H1 (cell line): ENCODE results near the gene SART1. TPM values are rescaled to one million over a fixed set of nuclear protein-coding genes. Genes with fewer than 3 reads are reported as not detected.

ENCODE experiments used
- ATF2 ChIP-seq: IDR thresholded peaks from 2 replicates; pipeline ENCODE4 v1.6.1; 2012; ENCODE audit warnings: low read length, inconsistent platforms
- CHD7 ChIP-seq: fragments of 300-600 bp; sonication (generic); IDR thresholded peaks from 2 replicates; pipeline ENCODE4 v1.7.1; 2012; ENCODE audit warnings: low read length, moderate library complexity, mild to moderate bottlenecking, inconsistent platforms; ENCODE audit not compliant: insufficient replicate concordance
- MAFK ChIP-seq: IDR thresholded peaks from 2 replicates; pipeline ENCODE4 v1.6.1; 2012; ENCODE audit warnings: low read depth, mild to moderate bottlenecking, improper control_type of control experiment, low read length
- polyA plus RNA-seq, 7 experiments: library from polyadenylated mRNA; depleted of rRNA in 3 of 7; stranded (reverse) in 5 of 7; unstranded in 2 of 7; fragments of >200 nt in 5 of 7; fragments of 200-250 nt in 2 of 7; gene quantifications; 1 replicate in 5 of 7; 2 replicates in 1 of 7; 4 replicates in 1 of 7; pipeline versions ENCODE4 v1.2.1 to v1.2.3, GENCODE V29; 2011 to 2013; ENCODE audit warnings: missing spikeins in 2 of 7, mixed read lengths in 2 of 7
- total RNA-seq: library from RNA; stranded (reverse); fragmentation: NEBNext Ultra II Directional; extraction: Animal tissue kit (Norgen Biotek cat#: 25700); gene quantifications from 2 replicates; pipeline ENCODE4 v1.2.1, GENCODE V29; 2021

The SART1 gene
- total and polyA plus RNA-seq, 2 of the 8 experiments (the other 6 are each of a cell fraction or from before 2014, with no cell fraction given): 9.7 to 46.1 TPM

- no peak for TF ChIP-seq CHD7
- TF ChIP-seq MAFK: no peak
- TF ChIP-seq ATF2: no peak
- TF ChIP-seq, all 59 proteins: peak for 0
Observed at GRCh38 chr11:65981101-65981740, 19.7 kb downstream of the SART1 start (continued).
